Kidney glomerular epithelial cell (primary cell): ENCODE results near the gene MAMSTR.
"Not testable (repeated sequence)": the region's sequence is repeated elsewhere in the genome, so short reads cannot be mapped to it uniquely, and the experiment has no call there.

Experiments
- DNase-seq: peaks from one replicate; lab custom pipeline; 2025; lab: John Stamatoyannopoulos, UW

Gene MAMSTR

GRCh38 chr19:48719263-48720171, at the start of gene MAMSTR:
Gene MAMSTR, minus strand, starts transcription at chr19:48719725. Its CDS starts 694 bp downstream, at chr19:48719031.
- DNase-seq, result no peak

DNA sequence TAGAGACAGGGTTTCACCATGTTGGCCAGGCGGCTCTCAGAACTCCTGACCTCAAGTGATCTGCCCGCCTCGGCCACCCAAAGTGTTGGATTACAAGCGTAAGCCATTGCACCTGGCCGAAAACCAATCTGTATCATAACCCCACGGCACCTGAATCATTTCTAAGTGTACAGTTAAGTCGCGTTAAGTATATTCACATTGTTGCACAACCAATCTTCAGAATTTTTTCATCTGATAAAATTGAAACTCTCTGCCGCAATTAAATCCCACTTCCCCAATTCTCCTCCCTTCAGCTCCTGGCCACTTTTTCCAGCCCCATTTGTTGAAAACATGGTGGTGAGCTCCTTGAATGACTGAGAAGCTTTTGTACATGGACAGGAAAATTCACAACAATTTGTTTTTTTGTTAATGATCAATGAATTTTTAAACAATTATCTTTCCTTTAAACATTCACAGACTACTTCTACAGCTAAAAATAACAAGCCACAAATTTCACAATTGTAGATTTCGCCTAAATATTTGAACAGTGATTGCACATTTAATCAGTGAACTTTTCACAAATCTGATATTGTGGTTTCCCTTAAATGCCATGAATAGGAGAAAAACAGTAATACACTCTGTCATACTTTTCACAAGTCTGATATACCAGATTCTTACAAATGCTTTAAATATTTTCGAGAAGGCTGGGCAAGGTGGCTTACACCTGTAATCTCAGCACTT, 49.6 kb upstream of the MAMSTR start:
- no peak for DNase-seq

- not testable (repeated sequence) for DNase-seq
Measured at GRCh38 chr19:48768171-48768753, 48.7 kb upstream of the MAMSTR start.

DNA sequence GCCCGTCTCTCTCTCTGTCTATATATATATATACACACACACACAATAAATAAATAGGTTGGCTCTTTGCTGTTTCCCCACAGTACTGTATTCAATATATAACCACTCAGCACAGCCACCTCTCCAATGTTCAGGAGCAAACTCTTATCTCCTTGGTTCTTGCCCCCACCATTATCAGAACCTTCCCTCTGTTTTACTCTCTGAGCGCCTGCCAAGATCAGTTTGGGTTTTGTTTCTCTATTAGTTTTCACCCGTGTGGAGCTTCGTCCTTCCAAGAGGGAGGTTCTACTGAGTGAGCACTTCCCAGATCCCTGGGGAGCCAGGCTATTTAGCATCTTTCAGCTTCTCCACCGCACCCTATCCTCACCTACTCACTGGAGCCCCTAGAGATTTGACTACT, 46.3 kb upstream of the MAMSTR start:
- not testable (repeated sequence) for DNase-seq

GRCh38 chr19:48760504-48761205, 41.1 kb upstream of the MAMSTR start:
- no peak for DNase-seq

GRCh38 chr19:48757741-48758144, 38.2 kb upstream of the MAMSTR start:
- DNase-seq, result no peak

DNA sequence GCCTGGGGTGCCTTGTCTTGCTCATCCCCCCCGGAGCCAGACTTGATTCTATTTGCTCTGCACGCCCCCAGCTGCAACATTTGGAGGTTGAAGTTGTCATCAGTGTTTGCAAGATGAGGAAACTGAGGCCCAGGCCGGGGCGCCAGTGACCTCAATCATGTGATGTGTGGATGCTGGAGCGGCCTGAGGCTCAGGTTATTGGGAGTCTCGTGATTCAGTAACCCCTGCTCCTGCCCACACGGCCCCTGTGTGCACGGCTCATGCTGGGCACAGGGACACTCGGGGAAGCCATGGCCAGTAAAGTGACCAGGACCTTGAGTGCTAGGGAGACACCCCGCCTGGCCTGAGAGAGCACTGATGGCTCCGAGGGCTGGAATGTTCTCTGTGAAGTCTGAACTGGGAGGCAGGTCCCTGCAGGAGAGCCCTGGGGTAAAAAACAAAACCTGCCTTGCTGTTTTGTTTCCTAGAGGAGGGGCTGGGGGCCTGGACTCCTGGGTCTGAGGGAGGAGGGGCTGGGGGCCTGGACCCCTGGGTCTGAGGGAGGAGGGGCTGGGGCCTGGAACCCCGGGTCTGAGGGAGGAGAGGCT, 37.7 kb upstream of the MAMSTR start:
- DNase-seq, result no peak

- no peak for DNase-seq
Measured at GRCh38 chr19:48756686-48757085, 37.2 kb upstream of the MAMSTR start.

- DNase-seq, result no peak
Measured at GRCh38 chr19:48756212-48756611, 36.7 kb upstream of the MAMSTR start.

- DNase-seq, result no peak
Measured at GRCh38 chr19:48755787-48756186, 36.3 kb upstream of the MAMSTR start.

DNA sequence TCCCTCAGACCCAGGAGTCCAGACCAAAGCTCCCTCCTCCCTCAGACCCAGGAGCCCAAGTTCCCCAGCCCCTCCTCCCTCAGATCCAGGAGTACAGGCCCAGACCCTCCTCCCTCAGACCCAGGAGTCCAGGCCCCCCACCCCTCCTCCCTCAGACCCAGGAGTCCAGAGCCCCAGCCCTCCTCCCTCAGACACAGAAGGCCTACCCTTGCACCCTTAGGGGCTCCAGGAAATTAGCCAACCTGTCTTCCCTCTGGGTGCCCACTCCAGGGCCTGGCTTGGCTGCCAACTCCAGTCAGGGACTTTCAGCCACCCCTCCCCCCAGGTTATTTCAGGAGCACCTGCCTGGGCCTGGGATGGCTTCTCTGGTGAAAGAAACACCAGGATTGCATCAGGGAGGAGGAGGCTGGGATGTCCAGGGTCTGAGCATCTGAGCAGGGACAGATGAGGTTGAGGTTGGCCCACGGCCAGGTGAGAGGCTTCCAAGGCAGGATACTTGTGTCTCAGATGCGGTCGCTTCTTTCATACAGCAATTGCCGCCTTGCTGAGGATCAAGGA, 35.6 kb upstream of the MAMSTR start, which contains the start of gene FGF21:
Gene FGF21 (plus strand): TSS at position 441 of the 558 bp plus-strand sequence. CDS start 713 bp downstream, outside the sequence.
- DNase-seq, result no peak

- peak; percentile 20 for DNase-seq
Measured at GRCh38 chr19:48752496-48753365, 33.2 kb upstream of the MAMSTR start, which contains the start of gene FUT1. Gene FUT1, minus strand, starts transcription at chr19:48752641. Its CDS starts 1,360 bp downstream, at chr19:48751281.

GRCh38 chr19:48751845-48752495, 32.4 kb upstream of the MAMSTR start:
- no peak for DNase-seq

DNA sequence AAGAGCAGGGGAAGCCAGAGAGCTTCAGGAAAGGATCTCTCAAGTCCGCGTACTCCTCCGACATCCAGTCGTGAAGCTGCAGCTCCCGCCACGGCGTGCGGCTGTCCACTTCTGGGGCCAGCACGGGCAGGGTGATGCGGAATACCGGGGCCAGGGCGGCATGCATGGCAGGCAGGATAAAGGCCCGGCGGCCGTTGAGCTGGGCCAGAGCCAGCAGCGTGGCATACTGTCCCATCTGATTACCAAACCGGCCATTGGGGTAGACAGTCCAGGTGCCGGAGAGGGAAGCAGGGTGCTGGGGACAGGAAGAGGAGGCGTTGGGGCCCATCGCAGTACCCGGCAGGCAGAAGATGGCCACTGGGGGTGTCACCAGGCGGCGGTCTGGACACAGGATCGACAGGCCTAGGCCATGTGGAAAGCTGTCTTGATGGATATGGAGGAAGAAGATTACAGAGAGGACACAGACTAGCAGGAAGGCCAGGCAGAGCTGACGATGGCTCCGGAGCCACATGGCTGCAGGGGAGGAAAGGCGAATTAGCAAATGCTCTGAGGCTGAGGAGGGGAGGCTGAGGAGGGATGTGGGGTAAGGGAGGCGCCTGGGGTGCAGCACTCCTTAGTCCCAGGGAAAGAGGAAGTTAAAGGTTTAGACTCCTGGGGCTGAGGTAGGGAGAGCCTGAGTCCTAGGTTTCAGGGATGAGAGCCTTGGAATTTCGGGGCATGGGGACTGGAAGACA, 31.4 kb upstream of the MAMSTR start:
- DNase-seq, result no peak

- no peak for DNase-seq
Measured at GRCh38 chr19:48750351-48750750, 30.8 kb upstream of the MAMSTR start.

DNA sequence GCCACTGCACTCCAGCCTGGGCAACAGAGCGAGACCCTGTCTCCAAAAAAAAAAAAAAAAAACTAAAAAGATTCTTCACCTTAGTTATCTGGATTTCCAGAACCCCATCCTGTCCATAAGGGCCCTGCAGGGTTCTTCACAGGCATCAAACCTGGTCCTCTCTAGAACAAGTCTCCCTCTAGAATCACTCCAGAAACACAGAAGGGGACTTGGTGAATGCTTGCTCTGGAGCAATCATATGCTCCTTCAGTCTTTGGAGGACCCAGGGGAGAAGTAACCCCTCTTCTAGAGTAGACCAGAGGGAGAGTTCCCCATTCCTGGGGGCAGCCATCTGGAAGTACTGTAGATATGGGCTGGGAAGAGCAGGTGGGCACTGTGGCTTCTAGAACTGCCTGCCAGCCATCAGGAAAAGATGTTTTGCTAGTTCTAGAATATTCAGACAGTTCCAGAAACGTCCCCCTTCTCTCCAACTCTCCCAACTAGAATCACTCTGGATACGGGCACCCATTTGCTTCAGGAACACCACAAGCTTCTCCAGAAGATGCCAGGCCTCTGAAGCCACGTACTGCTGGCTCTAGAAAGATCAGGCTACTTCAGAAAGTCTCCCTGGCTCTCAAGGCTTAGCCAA, 30.2 kb upstream of the MAMSTR start:
- DNase-seq, result no peak

- peak; percentile 80 for DNase-seq
Measured at GRCh38 chr19:48746738-48747575, 27.4 kb upstream of the MAMSTR start, which contains the start of gene IZUMO1. Gene IZUMO1, minus strand, starts transcription at chr19:48746909. Its CDS starts 1,050 bp downstream, at chr19:48745859.
